ENCODE measurements around the gene TBX1.
A peak's percentile ranks its signal among the peaks of the same experiment; 100 is the strongest.

The TBX1 gene

DNA sequence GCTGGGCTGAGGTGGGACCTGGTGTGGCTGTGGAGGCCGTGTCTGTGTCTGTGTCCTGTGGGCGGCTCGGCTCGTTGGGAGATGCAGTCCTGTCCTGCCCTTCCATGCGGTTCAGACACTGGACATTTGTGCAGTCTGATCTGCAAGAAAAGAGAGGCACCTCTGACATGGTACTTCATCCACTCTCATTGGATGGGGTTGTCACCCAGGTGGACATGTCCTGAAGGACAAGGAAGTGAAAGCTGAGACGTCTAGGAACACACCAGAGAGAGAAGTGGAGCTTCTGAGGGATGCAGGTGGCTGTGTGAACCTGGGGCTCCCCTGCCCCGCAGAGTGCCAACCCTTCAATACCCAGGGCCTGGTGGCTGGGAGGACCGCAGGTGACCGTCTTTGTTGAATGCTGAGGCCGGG, 18.4 kb downstream of the TBX1 start:
- DNase-seq: no peak
- Histone ChIP-seq H3K14ac (ENCODE audit: low read length) (no peak overlapping the region), H2BK120ac (ENCODE audit: insufficient read depth, low read length, poor library complexity) (no peak overlapping the region), H3K79me2 (ENCODE audit: control insufficient read depth, insufficient read depth, low read length, poor library complexity) (no peaks in the 10 kb centered on the region), H3K4me3 (ENCODE audit: low read depth, low read length) (no peak overlapping the region), H2BK12ac (ENCODE audit: low read length) (no peak overlapping the region), H4K91ac (ENCODE audit: low read depth, low read length) (no peak overlapping the region), H2AK5ac (ENCODE audit: low read length) (no peak overlapping the region), H3K23ac (ENCODE audit: low read length) (no peak overlapping the region), H3K4ac (ENCODE audit: low read depth, low read length) (no peak overlapping the region), H3K79me1 (ENCODE audit: low read length) (no peaks in the 10 kb centered on the region), H3K9ac (ENCODE audit: low read length) (no peak overlapping the region), H3K9me3 (ENCODE audit: insufficient read depth, low read depth, low read length) (no peaks in the 10 kb centered on the region), H3K4me2 (ENCODE audit: low read length) (no peak overlapping the region), H3K27me3 (ENCODE audit: insufficient read depth, low read length) (no peaks in the 10 kb centered on the region), H4K8ac (ENCODE audit: low read depth, low read length) (no peak overlapping the region), H3K4me1 (ENCODE audit: control insufficient read depth in 1 of 2, insufficient read depth in 2 of 2, low read length in 2 of 2) (no peaks in the 10 kb centered on the region), H2AFZ (ENCODE audit: insufficient read depth, low read length, poor library complexity) (no peak overlapping the region), H3K27ac (ENCODE audit: low read depth, low read length) (no peak overlapping the region), H3K18ac (ENCODE audit: low read length) (no peak overlapping the region), H4K12ac (ENCODE audit: low read depth, low read length) (no peak overlapping the region), H2BK5ac (ENCODE audit: low read depth, low read length, poor library complexity) (no peak overlapping the region), H3K36me3 (ENCODE audit: control insufficient read depth in 1 of 2, insufficient read depth in 2 of 2, low read length in 2 of 2) (no peaks in the 10 kb centered on the region)
- no CpG with 5 or more reads among the region's 10 CpGs for WGBS (ENCODE audit: extremely low coverage, insufficient coverage, insufficient read length)

DNA sequence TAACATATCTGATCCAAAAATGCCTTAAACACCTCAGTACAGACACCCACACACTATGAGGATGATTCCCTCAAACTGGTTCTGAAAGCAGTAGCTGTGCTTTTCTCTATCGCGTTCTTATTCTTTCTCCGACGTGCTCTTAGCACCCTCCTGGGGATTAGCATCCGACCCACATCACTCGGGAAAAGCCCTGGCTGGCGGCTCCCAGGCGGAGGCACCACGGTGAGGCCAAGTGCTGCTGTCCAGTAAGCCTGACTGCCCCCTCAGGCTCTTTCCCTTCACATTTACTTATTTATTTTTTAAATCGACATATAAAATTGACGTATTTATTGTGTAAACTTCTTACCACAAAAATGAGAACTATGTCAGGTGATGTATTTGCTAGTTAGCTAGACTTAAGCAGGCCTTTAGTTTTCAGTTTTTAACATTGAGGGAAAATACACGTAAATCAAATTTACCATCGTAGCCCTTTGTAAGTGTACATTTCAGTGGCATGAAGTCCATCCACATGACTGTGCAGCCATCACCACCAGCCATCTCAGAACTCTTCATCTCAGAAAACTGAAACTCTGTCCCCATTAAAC, 19.2 kb downstream of the TBX1 start:
- H2BK5ac ChIP-seq (ENCODE audit: low read depth, low read length, poor library complexity): no peak overlapping the region
- WGBS (ENCODE audit: extremely low coverage, insufficient coverage, insufficient read length): no CpG with 5 or more reads among the region's 13 CpGs
- no peak overlapping the region for H4K91ac ChIP-seq (ENCODE audit: low read depth, low read length)
- no peak overlapping the region for H3K18ac ChIP-seq (ENCODE audit: low read length)
- H3K9me3 ChIP-seq (ENCODE audit: insufficient read depth, low read depth, low read length): no peaks in the 10 kb centered on the region
- H4K12ac ChIP-seq (ENCODE audit: low read depth, low read length): no peak overlapping the region
- H2AFZ ChIP-seq (ENCODE audit: insufficient read depth, low read length, poor library complexity): no peak overlapping the region
- H3K14ac ChIP-seq (ENCODE audit: low read length): no peak overlapping the region
- H2AK5ac ChIP-seq (ENCODE audit: low read length): no peak overlapping the region
- no peaks in the 10 kb centered on the region for H3K27me3 ChIP-seq (ENCODE audit: insufficient read depth, low read length)
- H2BK120ac ChIP-seq (ENCODE audit: insufficient read depth, low read length, poor library complexity): no peak overlapping the region
- H3K4me2 ChIP-seq (ENCODE audit: low read length): no peak overlapping the region
- H4K8ac ChIP-seq (ENCODE audit: low read depth, low read length): no peak overlapping the region
- H3K4me1 ChIP-seq (ENCODE audit: control insufficient read depth in 1 of 2, insufficient read depth in 2 of 2, low read length in 2 of 2): no peaks in the 10 kb centered on the region
- DNase-seq: peak in 1 of 2 donors; percentile 32
- H3K4me3 ChIP-seq (ENCODE audit: low read depth, low read length): no peak overlapping the region
- no peaks in the 10 kb centered on the region for H3K79me1 ChIP-seq (ENCODE audit: low read length)
- H3K27ac ChIP-seq (ENCODE audit: low read depth, low read length): no peak overlapping the region
- H3K36me3 ChIP-seq (ENCODE audit: control insufficient read depth in 1 of 2, insufficient read depth in 2 of 2, low read length in 2 of 2): no peaks in the 10 kb centered on the region
- H3K79me2 ChIP-seq (ENCODE audit: control insufficient read depth, insufficient read depth, low read length, poor library complexity): no peaks in the 10 kb centered on the region
- no peak overlapping the region for H2BK12ac ChIP-seq (ENCODE audit: low read length)
- H3K23ac ChIP-seq (ENCODE audit: low read length): no peak overlapping the region
- no peak overlapping the region for H3K9ac ChIP-seq (ENCODE audit: low read length)
- no peak overlapping the region for H3K4ac ChIP-seq (ENCODE audit: low read depth, low read length)

DNA sequence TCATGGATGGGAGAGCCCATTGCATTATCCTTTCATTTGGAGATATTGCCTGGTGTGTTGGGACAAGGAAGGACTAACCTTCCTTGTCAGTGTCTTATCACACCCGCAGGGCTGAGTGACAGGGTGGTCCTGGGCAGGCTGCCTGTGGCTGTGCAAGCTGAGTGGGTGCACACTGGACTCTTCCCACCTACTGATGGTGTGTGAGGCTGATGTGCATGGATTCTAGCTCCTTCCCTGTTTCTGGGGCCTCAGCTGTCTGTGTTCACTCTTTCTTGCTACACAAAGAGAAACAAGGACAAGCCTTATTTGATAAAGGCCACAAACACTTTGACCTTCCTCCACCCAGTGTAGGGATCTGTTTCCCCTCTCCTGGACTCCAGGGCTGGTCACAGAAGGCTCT, 22.0 kb downstream of the TBX1 start:
- H3K14ac ChIP-seq (ENCODE audit: low read length): no peak overlapping the region
- H3K9me3 ChIP-seq (ENCODE audit: insufficient read depth, low read depth, low read length): peaks cover 2% of the 10 kb centered on the region
- H4K12ac ChIP-seq (ENCODE audit: low read depth, low read length): no peak overlapping the region
- H4K8ac ChIP-seq (ENCODE audit: low read depth, low read length): no peak overlapping the region
- no peaks in the 10 kb centered on the region for H3K79me2 ChIP-seq (ENCODE audit: control insufficient read depth, insufficient read depth, low read length, poor library complexity)
- H3K27ac ChIP-seq (ENCODE audit: low read depth, low read length): no peak overlapping the region
- no peak overlapping the region for H2BK120ac ChIP-seq (ENCODE audit: insufficient read depth, low read length, poor library complexity)
- no peak overlapping the region for H3K4me3 ChIP-seq (ENCODE audit: low read depth, low read length)
- WGBS (ENCODE audit: extremely low coverage, insufficient coverage, insufficient read length): no CpG with 5 or more reads among the region's 1 CpG
- no peaks in the 10 kb centered on the region for H3K79me1 ChIP-seq (ENCODE audit: low read length)
- no peak overlapping the region for H3K23ac ChIP-seq (ENCODE audit: low read length)
- H3K4ac ChIP-seq (ENCODE audit: low read depth, low read length): no peak overlapping the region
- no peak overlapping the region for H2BK5ac ChIP-seq (ENCODE audit: low read depth, low read length, poor library complexity)
- no peak for DNase-seq
- peaks cover under 1 to 3% of the 10 kb centered on the region in 2 experiments for H3K36me3 ChIP-seq (ENCODE audit: control insufficient read depth in 1 of 2, insufficient read depth in 2 of 2, low read length in 2 of 2)
- H3K9ac ChIP-seq (ENCODE audit: low read length): no peak overlapping the region
- H2AK5ac ChIP-seq (ENCODE audit: low read length): no peak overlapping the region
- H3K18ac ChIP-seq (ENCODE audit: low read length): no peak overlapping the region
- H2BK12ac ChIP-seq (ENCODE audit: low read length): no peak overlapping the region
- no peak overlapping the region for H4K91ac ChIP-seq (ENCODE audit: low read depth, low read length)
- H2AFZ ChIP-seq (ENCODE audit: insufficient read depth, low read length, poor library complexity): no peak overlapping the region
- no peak overlapping the region for H3K4me2 ChIP-seq (ENCODE audit: low read length)
- no peaks in the 10 kb centered on the region for H3K4me1 ChIP-seq (ENCODE audit: control insufficient read depth in 1 of 2, insufficient read depth in 2 of 2, low read length in 2 of 2)
- no peaks in the 10 kb centered on the region for H3K27me3 ChIP-seq (ENCODE audit: insufficient read depth, low read length)

DNA sequence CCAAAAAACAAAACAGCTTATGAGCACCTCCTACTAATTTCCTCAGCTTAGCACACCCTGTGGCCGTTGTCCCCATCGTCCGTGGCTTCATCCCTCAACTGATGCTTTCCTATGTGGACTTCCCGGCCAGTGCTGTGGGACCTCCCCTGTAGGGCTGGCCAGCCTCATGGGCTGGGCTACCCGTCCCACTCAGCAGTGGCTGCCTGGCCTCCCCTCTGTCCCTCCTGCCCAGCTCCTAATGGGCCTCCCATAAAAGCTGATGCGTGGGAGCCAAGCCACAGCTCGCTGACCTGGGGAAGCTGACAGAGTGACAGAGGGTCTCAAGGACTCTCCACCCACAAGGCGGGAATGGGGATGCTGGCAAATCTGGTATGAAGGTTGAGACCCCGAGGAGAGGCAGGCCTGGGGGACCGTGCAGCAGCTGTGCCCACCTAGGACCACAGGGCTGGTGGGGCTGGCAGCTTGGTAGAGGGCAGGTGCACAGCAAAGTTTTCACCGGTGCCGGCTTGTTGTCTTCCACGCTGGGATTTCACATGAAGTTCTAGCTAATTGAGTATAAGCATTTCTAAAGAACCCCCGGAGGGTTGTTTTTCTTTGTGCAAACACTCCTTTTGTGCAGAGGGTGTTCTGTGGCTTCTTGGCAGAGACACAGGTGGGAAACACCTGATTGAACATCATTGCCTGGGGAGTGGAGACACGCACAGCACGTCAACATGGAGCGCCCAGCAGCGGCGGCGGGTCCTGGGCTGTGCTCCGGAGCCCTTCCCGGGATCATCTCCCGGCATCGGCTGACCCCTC, 23.2 kb downstream of the TBX1 start:
- no peak overlapping the region for H3K27ac ChIP-seq (ENCODE audit: low read depth, low read length)
- no peak overlapping the region for H4K91ac ChIP-seq (ENCODE audit: low read depth, low read length)
- WGBS (ENCODE audit: extremely low coverage, insufficient coverage, insufficient read length): no CpG with 5 or more reads among the region's 24 CpGs
- H2BK5ac ChIP-seq (ENCODE audit: low read depth, low read length, poor library complexity): no peak overlapping the region
- no peak overlapping the region for H2BK12ac ChIP-seq (ENCODE audit: low read length)
- H4K12ac ChIP-seq (ENCODE audit: low read depth, low read length): no peak overlapping the region
- no peaks in the 10 kb centered on the region for H3K79me1 ChIP-seq (ENCODE audit: low read length)
- no peak overlapping the region for H2AFZ ChIP-seq (ENCODE audit: insufficient read depth, low read length, poor library complexity)
- no peak overlapping the region for H3K4me3 ChIP-seq (ENCODE audit: low read depth, low read length)
- H3K18ac ChIP-seq (ENCODE audit: low read length): no peak overlapping the region
- H4K8ac ChIP-seq (ENCODE audit: low read depth, low read length): no peak overlapping the region
- no peak overlapping the region for H3K23ac ChIP-seq (ENCODE audit: low read length)
- no peaks in the 10 kb centered on the region for H3K4me1 ChIP-seq (ENCODE audit: control insufficient read depth in 1 of 2, insufficient read depth in 2 of 2, low read length in 2 of 2)
- no peak overlapping the region for H3K9ac ChIP-seq (ENCODE audit: low read length)
- H3K4ac ChIP-seq (ENCODE audit: low read depth, low read length): no peak overlapping the region
- no peak overlapping the region for H2BK120ac ChIP-seq (ENCODE audit: insufficient read depth, low read length, poor library complexity)
- H3K9me3 ChIP-seq (ENCODE audit: insufficient read depth, low read depth, low read length): peaks cover 2% of the 10 kb centered on the region
- H3K14ac ChIP-seq (ENCODE audit: low read length): no peak overlapping the region
- peaks cover 11 to 13% of the 10 kb centered on the region in 2 experiments for H3K36me3 ChIP-seq (ENCODE audit: control insufficient read depth in 1 of 2, insufficient read depth in 2 of 2, low read length in 2 of 2)
- H3K27me3 ChIP-seq (ENCODE audit: insufficient read depth, low read length): no peaks in the 10 kb centered on the region
- no peak for DNase-seq
- H3K79me2 ChIP-seq (ENCODE audit: control insufficient read depth, insufficient read depth, low read length, poor library complexity): no peaks in the 10 kb centered on the region
- no peak overlapping the region for H3K4me2 ChIP-seq (ENCODE audit: low read length)
- H2AK5ac ChIP-seq (ENCODE audit: low read length): no peak overlapping the region
